T-cell (primary cell): ENCODE results near the gene UTRN. TPM values are rescaled to one million over a fixed set of nuclear protein-coding genes. Genes with fewer than 3 reads are reported as not detected.

Experiments used
- ATAC-seq, 4 experiments: fragments of 200-7000 bp in 3 of 4; fragments of 150-1000 bp in 1 of 4; cut with Tn5 transposase; replicated peaks in 1 of 4; 1 replicate in 3 of 4; 2 replicates in 1 of 4; pipeline ENCODE4 v1.10.0; 2021; ENCODE audit warnings: moderate library complexity in 3 of 4, mild to moderate bottlenecking in 2 of 4, moderate number of reproducible peaks in 1 of 4
- CTCF ChIA-PET, 2 donors: fragments of 300-600 bp; sonication (Branson Sonifier 250); formaldehyde crosslinking; loops; one replicate each; lab custom pipeline; 2022; ENCODE audit warnings: antibody characterized with exemption in 2 of 2; lab: Charles Lee
- POLR2A ChIA-PET, 2 donors: fragments of 300-600 bp; sonication (Branson Sonifier 250); formaldehyde crosslinking; loops; one replicate each; lab custom pipeline; 2022; ENCODE audit warnings: antibody characterized with exemption in 2 of 2; lab: Charles Lee
- DNase-seq, 35 experiments: peaks; one replicate each; pipeline versions ENCODE4 v3.0.0 to v3.0.0-alpha.2; 2013 to 2023
- H3K27ac ChIP-seq: one replicate; pipeline ENCODE4 v1.5.1; 2013; ENCODE audit warnings: low read length
- H3K27me3 ChIP-seq, 2 experiments: replicated peaks in 1 of 2; 1 replicate in 1 of 2; 2 replicates in 1 of 2; pipeline versions ENCODE4 v1.6.1 to v1.7.0; 2013; ENCODE audit warnings: low read length in 1 of 2, mixed read lengths in 1 of 2; ENCODE audit not compliant: control insufficient read depth in 2 of 2, insufficient read depth in 2 of 2; ENCODE audit errors: extremely low read depth in 1 of 2
- H3K36me3 ChIP-seq, 2 donors: 1 replicate in 1 of 2; 2 replicates in 1 of 2; pipeline versions ENCODE4 v1.6.1 to v1.7.0; 2013; ENCODE audit warnings: low read length in 1 of 2; ENCODE audit not compliant: control insufficient read depth in 2 of 2, insufficient read depth in 1 of 2; ENCODE audit errors: extremely low read depth in 1 of 2
- H3K4me1 ChIP-seq, 2 experiments: 1 replicate in 1 of 2; 2 replicates in 1 of 2; pipeline versions ENCODE4 v1.6.1 to v1.7.0; 2013; ENCODE audit warnings: low read length in 2 of 2, mixed read lengths in 1 of 2; ENCODE audit not compliant: insufficient read depth in 2 of 2, control insufficient read depth in 1 of 2; ENCODE audit errors: extremely low read depth in 1 of 2
- H3K4me3 ChIP-seq, 2 donors: 1 replicate in 1 of 2; 2 replicates in 1 of 2; pipeline versions ENCODE4 v1.5.1 to v1.7.0; 2013; ENCODE audit warnings: mild to moderate bottlenecking in 2 of 2, low read length in 1 of 2, moderate library complexity in 1 of 2; ENCODE audit not compliant: control insufficient read depth in 1 of 2; ENCODE audit errors: extremely low read depth in 1 of 2
- H3K9me3 ChIP-seq: 2 replicates; pipeline ENCODE4 v1.7.0; 2013
- H3K27ac Mint-ChIP-seq, 2 donors: one replicate each; pipeline ENCODE4 v1.8.0; 2020 to 2021; ENCODE audit warnings: mild to moderate bottlenecking in 2 of 2, mixed read lengths in 2 of 2
- H3K27me3 Mint-ChIP-seq, 2 donors: one replicate each; pipeline ENCODE4 v1.8.0; 2021 to 2022; ENCODE audit warnings: mixed read lengths in 2 of 2
- H3K36me3 Mint-ChIP-seq: one replicate; pipeline ENCODE4 v1.8.0; 2021; ENCODE audit warnings: mixed read lengths
- H3K4me1 Mint-ChIP-seq, 3 donors: one replicate each; pipeline ENCODE4 v1.8.0; 2020 to 2022; ENCODE audit warnings: mixed read lengths in 3 of 3, mild to moderate bottlenecking in 1 of 3
- H3K4me3 Mint-ChIP-seq, 3 donors: one replicate each; pipeline ENCODE4 v1.8.0; 2020 to 2022; ENCODE audit warnings: mild to moderate bottlenecking in 3 of 3, mixed read lengths in 3 of 3, moderate library complexity in 3 of 3
- H3K9me3 Mint-ChIP-seq, 3 donors: one replicate each; pipeline ENCODE4 v1.8.0; 2020 to 2022; ENCODE audit warnings: mixed read lengths in 3 of 3
- WGBS: methylation state at CpG from one replicate; pipeline ENCODE4 v1.1.5; 2013; ENCODE audit warnings: missing lambda C conversion rate; ENCODE audit not compliant: insufficient coverage; 5-methylcytosine and 5-hydroxymethylcytosine counted together
- total RNA-seq, 35 experiments: library from RNA in 6 of 35; stranded (reverse) in 6 of 35; fragments of 120-200 nt in 1 of 35; gene quantifications; one replicate each; pipeline versions ENCODE4 v1.2.1 to v1.2.4 and lab custom pipeline; 2013 to 2026

UTRN gene
- total RNA-seq, 5 donors from 2014 or later (not counting 1 experiment from before 2014, with no cell fraction given) = 130 to 247 (median 164) TPM

DNA sequence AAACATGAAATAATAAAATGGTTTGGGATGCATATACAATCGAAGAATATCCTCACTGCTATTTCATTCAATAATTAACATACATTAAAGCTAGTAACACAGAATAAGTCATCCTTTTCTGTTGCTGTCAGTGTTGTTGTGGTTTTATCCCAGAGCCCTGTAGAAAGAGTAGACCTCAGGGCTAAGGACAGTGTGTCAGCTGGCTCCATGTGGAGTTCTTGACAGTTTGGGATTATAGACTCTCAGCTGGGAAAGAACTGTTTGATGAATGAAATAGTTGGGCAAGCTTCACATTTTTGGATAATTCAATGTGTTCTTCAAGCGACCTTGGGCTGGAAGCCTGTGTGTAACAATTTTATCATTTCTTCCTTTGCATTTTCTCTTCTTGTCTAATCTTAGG lies 10.1 kb downstream of the UTRN start:
- no CpG with 5 or more reads among the region's 2 CpGs for WGBS
- POLR2A ChIA-PET = interaction anchor here in 1 of 2 donors (0.8 kb wide), 1 partner anchor 10 kb away, joined by 3 read pairs; no protein-coding TSS in a partner anchor
- H3K4me3 Mint-ChIP-seq = no peak overlapping the region
- no peak for ATAC-seq
- H3K4me3 ChIP-seq = no peak overlapping the region
- H3K4me1 Mint-ChIP-seq = peaks cover 0 to 14% (median 13%) of the 10 kb centered on the region in 3 donors
- CTCF ChIA-PET = interaction anchor here in 1 of 2 donors (0.5 to 0.7 kb wide), 2 partner anchors 159 to 698 kb away, joined by 3 read pairs; no protein-coding TSS in a partner anchor
- no peak for DNase-seq
- peaks cover 7% of the 10 kb centered on the region for H3K36me3 Mint-ChIP-seq
- H3K9me3 Mint-ChIP-seq = no peaks in the 10 kb centered on the region
- H3K27me3 Mint-ChIP-seq = no peaks in the 10 kb centered on the region
- H3K9me3 ChIP-seq = no peaks in the 10 kb centered on the region
- no peaks in the 10 kb centered on the region for H3K27me3 ChIP-seq
- no peak overlapping the region for H3K27ac ChIP-seq
- no peak overlapping the region for H3K27ac Mint-ChIP-seq
- no peaks in the 10 kb centered on the region for H3K4me1 ChIP-seq
- no peaks in the 10 kb centered on the region for H3K36me3 ChIP-seq

DNA sequence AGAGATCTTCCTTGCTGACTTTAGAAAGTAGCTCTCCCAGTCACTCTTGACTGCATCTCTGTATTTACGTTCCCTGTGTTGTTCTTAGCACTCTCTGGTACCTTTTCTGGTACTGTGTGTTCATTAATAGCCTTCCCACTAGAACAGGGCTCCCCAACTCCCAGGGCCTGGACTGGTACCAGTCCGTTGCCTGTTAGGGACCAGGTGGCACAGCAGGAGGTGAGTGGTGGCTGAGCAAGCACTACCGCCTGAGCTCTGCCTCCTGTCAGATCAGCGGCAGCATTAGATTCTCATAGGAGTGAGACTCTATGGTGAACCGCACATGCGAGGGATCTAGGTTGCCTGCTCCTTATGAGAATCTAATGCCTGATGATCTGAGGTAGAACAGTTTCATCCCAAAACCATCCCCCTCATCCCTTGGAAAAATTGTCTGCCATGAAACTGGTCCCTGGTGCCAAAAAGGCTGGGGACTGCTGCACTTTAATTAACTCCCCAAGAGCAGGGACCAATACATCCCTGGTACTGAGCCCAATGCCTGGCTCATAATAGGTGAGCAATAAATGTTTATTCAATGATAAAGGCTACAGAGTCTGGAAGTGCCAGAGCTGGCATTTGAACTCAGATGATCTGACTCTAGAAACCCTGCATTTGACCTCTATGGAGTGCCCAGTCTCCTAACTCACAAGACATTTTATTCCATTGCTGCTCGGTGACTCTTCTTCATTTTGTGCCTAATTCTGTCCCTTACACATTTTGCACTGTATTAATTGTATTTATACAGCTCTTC lies 11.0 kb downstream of the UTRN start:
- Mint-ChIP-seq H3K4me1 (peaks cover 0 to 11% (median 11%) of the 10 kb centered on the region in 3 donors), H3K4me3 (no peak overlapping the region), H3K9me3 (no peaks in the 10 kb centered on the region), H3K36me3 (peaks cover 7% of the 10 kb centered on the region), H3K27me3 (no peaks in the 10 kb centered on the region), H3K27ac (no peak overlapping the region)
- ChIA-PET POLR2A (interaction anchor here in 1 of 2 donors (0.7 kb wide), 1 partner anchor 12 kb away, joined by 4 read pairs; no protein-coding TSS in a partner anchor), CTCF (interaction anchor here in 1 of 2 donors (0.6 kb wide), 1 partner anchor 447 kb away, joined by 3 read pairs; no protein-coding TSS in a partner anchor)
- H3K9me3 ChIP-seq = no peaks in the 10 kb centered on the region
- no peaks in the 10 kb centered on the region for H3K36me3 ChIP-seq
- no peak overlapping the region for H3K4me3 ChIP-seq
- no peak for ATAC-seq
- H3K27ac ChIP-seq = no peak overlapping the region
- DNase-seq = no peak
- no peaks in the 10 kb centered on the region for H3K27me3 ChIP-seq
- WGBS = 93% methylated on average over 3 of the region's 7 CpGs
- H3K4me1 ChIP-seq = no peaks in the 10 kb centered on the region

DNA sequence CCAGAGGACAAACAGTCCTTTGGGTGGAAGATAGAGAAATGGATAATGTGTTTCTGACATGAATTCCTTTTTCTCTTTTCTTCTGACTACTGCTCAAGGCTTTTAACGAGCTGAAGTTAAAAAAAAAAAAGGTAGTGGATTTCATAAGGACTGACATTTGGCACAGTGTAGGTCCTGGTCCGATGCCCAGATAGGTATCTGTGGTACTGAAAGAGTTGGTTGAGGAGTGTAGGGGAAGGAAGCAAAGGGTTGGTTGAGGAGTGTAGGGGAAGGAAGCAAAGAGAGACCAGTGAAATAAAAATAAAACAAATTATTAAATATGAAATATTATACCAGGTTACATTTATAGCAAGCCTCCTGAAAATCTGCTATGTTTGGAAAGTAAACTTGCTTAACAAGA lies 11.8 kb downstream of the UTRN start:
- no peak for ATAC-seq
- peaks cover 0 to 11% (median 11%) of the 10 kb centered on the region in 3 donors for H3K4me1 Mint-ChIP-seq

DNA sequence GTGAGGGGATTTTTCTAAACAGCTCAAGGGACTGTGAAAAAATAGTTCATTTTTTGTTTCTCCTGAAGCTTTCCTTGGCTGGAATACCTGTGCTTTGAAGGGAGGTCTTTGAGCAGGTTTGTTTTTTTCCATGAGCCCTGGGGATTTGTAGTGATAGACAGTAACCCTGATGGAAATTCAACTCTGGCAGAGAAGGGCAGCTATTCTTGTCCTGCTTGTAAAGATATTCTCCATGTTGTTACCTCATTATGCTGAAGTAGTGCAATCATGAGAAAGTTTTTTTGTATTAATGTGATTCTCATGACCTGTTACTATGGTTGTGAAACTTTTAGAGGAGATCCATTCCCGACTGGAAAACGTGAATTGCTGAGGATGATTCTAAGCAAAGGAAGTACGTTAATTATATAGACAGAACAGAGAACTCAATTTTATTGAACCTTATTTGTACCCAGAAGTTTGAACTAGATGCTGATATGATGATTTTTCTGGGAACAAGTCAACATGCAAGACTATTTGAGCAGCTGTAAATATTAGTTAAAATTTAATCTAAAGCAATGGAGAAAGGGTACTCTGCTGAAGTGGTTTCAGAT lies 12.5 kb downstream of the UTRN start:
- WGBS = no CpG with 5 or more reads among the region's 3 CpGs
- POLR2A ChIA-PET = no interaction called here
- Histone ChIP-seq H3K4me1 (peaks cover 0 to 2% of the 10 kb centered on the region in 2 experiments), H3K27me3 (no peaks in the 10 kb centered on the region), H3K36me3 (no peaks in the 10 kb centered on the region), H3K9me3 (no peaks in the 10 kb centered on the region), H3K27ac (no peak overlapping the region), H3K4me3 (no peak overlapping the region)
- Mint-ChIP-seq H3K27ac (no peak overlapping the region), H3K4me1 (peaks cover 0 to 13% (median 13%) of the 10 kb centered on the region in 3 donors), H3K9me3 (no peaks in the 10 kb centered on the region), H3K4me3 (no peak overlapping the region), H3K27me3 (no peaks in the 10 kb centered on the region), H3K36me3 (peaks cover 7% of the 10 kb centered on the region)
- CTCF ChIA-PET = no interaction called here
- DNase-seq = no peak
- ATAC-seq = no peak

More for the DNA sequence above, 11.8 kb downstream of the UTRN start:
- Mint-ChIP-seq H3K9me3 (no peaks in the 10 kb centered on the region), H3K36me3 (peaks cover 7% of the 10 kb centered on the region), H3K4me3 (no peak overlapping the region), H3K27me3 (no peaks in the 10 kb centered on the region), H3K27ac (no peak overlapping the region)
- ChIA-PET CTCF (interaction anchor here in 1 of 2 donors (0.6 kb wide), 1 partner anchor 446 kb away, joined by 3 read pairs; no protein-coding TSS in a partner anchor), POLR2A (interaction anchor here in 1 of 2 donors (0.7 kb wide), 1 partner anchor 13 kb away, joined by 4 read pairs; no protein-coding TSS in a partner anchor)
- Histone ChIP-seq H3K36me3 (no peaks in the 10 kb centered on the region), H3K4me3 (no peak overlapping the region), H3K9me3 (no peaks in the 10 kb centered on the region), H3K4me1 (no peaks in the 10 kb centered on the region), H3K27ac (no peak overlapping the region), H3K27me3 (no peaks in the 10 kb centered on the region)
- WGBS = 100% methylated on average over 1 of the region's 2 CpGs
- DNase-seq = no peak

DNA sequence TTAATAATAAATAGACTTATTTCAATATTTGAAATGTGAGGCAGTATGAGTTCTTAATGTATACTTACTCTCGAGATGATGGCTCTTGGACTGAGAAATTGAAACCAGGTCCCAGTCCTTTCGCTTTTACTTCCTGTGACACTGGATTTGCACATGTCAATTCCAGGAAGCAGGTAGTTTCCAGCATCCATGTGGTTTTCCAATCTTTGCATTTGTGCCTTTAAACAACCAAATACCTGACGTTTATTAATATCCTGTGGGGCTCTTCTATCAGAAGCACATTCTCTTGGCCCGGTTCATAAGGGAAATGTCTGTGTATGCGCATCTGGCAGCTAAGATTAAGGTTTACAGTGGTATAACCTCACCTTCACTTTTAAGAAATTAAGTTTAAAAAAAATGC lies 13.1 kb downstream of the UTRN start:
- Histone ChIP-seq H3K27me3 (no peaks in the 10 kb centered on the region), H3K27ac (no peak overlapping the region), H3K9me3 (no peaks in the 10 kb centered on the region), H3K4me1 (peaks cover 0 to 6% of the 10 kb centered on the region in 2 experiments), H3K36me3 (no peaks in the 10 kb centered on the region), H3K4me3 (no peak overlapping the region)
- peaks cover 7% of the 10 kb centered on the region for H3K36me3 Mint-ChIP-seq
- H3K9me3 Mint-ChIP-seq = no peaks in the 10 kb centered on the region
- DNase-seq (no peak), ATAC-seq (no peak)
- H3K4me3 Mint-ChIP-seq = no peak overlapping the region
- no peak overlapping the region for H3K27ac Mint-ChIP-seq
- ChIA-PET POLR2A (no interaction called here), CTCF (no interaction called here)
- no peaks in the 10 kb centered on the region for H3K27me3 Mint-ChIP-seq
- peaks cover 0 to 18% (median 17%) of the 10 kb centered on the region in 3 donors for H3K4me1 Mint-ChIP-seq
- 86% methylated on average over 1 of the region's 5 CpGs for WGBS

DNA sequence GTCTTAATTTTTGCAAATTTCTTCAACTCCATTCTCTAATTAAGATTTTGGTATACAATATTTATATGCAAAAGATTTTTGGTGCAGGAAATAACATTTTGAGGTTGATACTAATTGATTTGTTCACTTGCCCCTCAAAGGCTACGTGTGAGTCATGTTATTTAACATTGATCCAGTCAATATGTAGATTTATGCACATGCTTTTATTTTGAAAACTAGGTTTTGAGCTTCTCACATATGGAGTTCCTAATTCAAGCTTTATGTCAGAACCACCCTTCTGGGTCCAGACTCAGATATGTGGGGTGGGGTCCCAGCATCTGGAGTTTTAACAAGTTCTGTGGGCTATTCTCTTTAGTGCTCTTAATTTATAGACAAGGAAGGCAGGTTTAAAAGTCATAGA lies 13.8 kb downstream of the UTRN start:
- Histone ChIP-seq H3K36me3 (no peaks in the 10 kb centered on the region), H3K9me3 (no peaks in the 10 kb centered on the region), H3K4me1 (peaks cover 0 to 6% of the 10 kb centered on the region in 2 experiments), H3K27me3 (no peaks in the 10 kb centered on the region), H3K4me3 (no peak overlapping the region), H3K27ac (no peak overlapping the region)
- H3K4me1 Mint-ChIP-seq = peaks cover 0 to 18% (median 17%) of the 10 kb centered on the region in 3 donors
- H3K9me3 Mint-ChIP-seq = no peaks in the 10 kb centered on the region
- H3K36me3 Mint-ChIP-seq = peaks cover 7% of the 10 kb centered on the region
- no peak for ATAC-seq
- whole genome bisulfite sequencing = no CpG with 5 or more reads among the region's 1 CpG
- H3K27me3 Mint-ChIP-seq = no peaks in the 10 kb centered on the region
- H3K27ac Mint-ChIP-seq = no peak overlapping the region
- no peak for DNase-seq
- ChIA-PET CTCF (no interaction called here), POLR2A (no interaction called here)
- H3K4me3 Mint-ChIP-seq = no peak overlapping the region
